GM18519 (cell line): Measurements from ENCODE around the gene TBX22.
"Not testable (repeated sequence)": the region's sequence is repeated elsewhere in the genome, so short reads cannot be mapped to it uniquely, and the experiment has no call there.

Experiments
- ATAC-seq: cut with Tn5 transposase; IDR thresholded peaks from one replicate; pipeline ENCODE4 v1.9.1; 2021; ENCODE audit warnings: mild to moderate bottlenecking, moderate library complexity; ENCODE audit not compliant: unreplicated experiment, low FRiP score

The TBX22 gene, protein sequence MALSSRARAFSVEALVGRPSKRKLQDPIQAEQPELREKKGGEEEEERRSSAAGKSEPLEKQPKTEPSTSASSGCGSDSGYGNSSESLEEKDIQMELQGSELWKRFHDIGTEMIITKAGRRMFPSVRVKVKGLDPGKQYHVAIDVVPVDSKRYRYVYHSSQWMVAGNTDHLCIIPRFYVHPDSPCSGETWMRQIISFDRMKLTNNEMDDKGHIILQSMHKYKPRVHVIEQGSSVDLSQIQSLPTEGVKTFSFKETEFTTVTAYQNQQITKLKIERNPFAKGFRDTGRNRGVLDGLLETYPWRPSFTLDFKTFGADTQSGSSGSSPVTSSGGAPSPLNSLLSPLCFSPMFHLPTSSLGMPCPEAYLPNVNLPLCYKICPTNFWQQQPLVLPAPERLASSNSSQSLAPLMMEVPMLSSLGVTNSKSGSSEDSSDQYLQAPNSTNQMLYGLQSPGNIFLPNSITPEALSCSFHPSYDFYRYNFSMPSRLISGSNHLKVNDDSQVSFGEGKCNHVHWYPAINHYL

DNA sequence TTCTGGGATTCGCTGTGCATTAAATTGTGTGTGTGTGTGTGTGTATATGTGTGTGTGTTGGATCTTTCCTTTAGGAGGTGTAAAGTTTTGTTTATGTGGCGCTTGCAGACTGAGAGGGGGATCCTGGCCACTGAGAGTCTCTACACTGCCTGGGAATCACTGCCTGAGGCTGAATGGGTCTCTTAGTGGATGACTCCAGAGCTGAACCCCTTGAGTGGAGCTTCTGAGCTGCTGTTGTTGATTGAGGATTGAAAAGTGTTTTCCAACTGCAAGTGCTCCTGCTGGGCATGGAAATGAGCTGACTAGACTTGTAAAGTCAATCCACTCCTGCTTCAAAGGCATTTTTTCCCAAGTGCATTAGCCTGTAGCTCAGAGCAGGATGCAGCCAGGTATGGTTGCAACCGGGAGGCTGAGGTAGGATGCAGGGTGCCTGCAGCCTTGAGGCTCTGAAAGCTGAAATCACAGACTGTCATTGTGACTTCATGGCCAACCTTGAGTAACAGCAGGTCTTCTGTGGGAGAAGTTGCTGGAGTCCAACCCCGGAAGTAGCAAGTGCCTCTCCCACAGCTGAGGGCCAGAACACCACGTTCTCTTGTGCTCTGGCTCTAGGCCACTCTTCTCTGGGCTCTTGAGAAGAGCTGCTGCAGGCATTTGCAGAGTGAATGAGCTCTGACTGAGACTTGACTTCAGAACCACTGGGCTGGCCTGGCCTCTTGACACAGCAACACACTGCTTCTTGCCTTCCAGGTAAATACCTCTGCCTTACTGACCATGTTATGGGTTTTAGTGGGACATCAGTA, at the start of gene TBX22:
Gene TBX22, plus strand, starts transcription at position 613 of the 800 bp plus-strand sequence. CDS start 7,517 bp downstream, outside the sequence.
- no peak for ATAC-seq

DNA sequence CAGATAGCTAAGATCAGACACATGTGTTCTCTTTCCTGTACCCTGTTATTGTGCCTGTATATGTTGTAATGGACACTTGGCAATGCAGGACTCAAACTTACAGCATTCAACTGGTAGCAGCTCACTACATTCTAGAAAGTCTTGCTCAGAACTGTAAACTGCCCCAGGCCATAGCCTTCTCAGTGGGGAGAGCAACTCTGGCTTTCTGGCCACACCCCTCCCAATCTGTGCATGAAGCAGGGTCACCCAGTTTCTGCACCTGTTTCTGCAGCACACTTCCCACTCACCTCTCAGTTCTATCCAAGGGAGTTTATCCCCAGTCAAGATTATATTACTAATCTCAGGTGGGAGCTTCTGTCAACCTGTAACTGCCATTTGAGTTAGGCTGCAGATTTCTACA, 38.9 kb upstream of the TBX22 start:
- no peak for ATAC-seq

- ATAC-seq, result no peak
Measured at GRCh38 chrX:80004458-80004857, 10.1 kb upstream of the TBX22 start.

GRCh38 chrX:80011522-80011921, 3.0 kb upstream of the TBX22 start:
- ATAC-seq, result no peak

DNA sequence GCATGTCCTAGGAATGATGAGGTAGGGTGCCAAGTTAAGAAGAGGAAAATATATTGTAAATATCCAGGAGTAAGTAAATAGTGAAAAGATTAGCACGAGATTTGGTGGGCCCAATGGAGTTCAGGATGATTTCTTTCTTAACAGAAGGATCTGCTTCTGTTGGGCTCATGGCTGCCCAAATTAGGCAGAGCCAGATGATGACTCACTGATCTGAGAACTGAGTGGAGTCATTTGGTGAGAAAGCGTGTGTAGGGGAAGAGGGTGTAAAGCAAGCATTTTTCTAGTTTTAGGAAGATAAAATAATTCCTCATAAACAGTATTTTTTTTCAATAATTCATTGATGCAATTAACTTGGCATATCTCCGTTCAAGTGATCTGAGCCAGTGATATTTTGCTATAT, 1.6 kb downstream of the TBX22 start:
- ATAC-seq, result no peak

DNA sequence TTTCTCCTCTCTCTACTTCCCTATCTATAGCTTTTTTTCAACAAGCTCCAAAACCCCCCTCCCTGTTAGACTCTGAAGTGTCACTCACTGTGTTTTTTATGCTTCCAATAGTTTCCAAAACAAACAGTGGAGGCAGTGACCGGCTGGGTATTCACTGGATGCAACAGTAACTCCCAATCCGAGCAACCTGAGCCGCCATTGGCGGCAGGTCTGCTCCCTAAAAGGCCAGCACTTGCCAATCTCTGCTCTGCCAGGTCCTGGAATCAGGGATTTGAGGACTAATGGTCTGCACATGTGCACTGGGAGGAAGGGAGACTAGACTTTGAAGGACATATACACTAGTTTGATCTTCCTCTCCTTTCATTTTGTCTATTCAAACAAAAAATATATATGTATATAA, 7.1 kb downstream of the TBX22 start:
- ATAC-seq, result no peak

GRCh38 chrX:80022363-80023031, 7.9 kb downstream of the TBX22 start:
- ATAC-seq, result no peak

DNA sequence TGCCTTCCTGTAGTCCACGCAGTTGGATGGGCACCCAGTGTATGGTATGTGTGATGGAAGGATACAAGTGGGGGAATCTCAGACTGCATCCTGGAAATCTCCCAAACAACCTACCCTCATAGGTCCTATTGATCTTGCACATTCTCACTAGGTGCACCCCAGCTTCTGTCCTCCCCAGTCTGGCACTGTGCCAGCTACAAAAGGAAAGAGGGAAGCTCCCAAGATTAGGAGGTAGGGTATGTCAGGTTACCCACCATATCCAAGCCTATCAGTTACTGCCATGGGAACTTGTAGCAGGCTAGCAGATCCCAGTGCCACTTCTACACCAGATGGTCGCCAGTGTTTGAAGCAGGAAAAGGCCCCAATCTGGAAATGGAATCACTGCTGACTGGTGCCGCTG, 11.6 kb downstream of the TBX22 start:
- no peak for ATAC-seq

GRCh38 chrX:80066156-80066555, 51.6 kb downstream of the TBX22 start:
- ATAC-seq, result not testable (repeated sequence)

- not testable (repeated sequence) for ATAC-seq
Measured at GRCh38 chrX:80075625-80076024, 61.1 kb downstream of the TBX22 start.
